ENCODE measurements around the gene GPR31. TPM values are rescaled to one million over a fixed set of nuclear protein-coding genes. Genes with fewer than 3 reads are reported as not detected.

GPR31 gene
- total and polyA plus RNA-seq, 2 of the 4 experiments (the other 2 are of a cell fraction): not detected

DNA sequence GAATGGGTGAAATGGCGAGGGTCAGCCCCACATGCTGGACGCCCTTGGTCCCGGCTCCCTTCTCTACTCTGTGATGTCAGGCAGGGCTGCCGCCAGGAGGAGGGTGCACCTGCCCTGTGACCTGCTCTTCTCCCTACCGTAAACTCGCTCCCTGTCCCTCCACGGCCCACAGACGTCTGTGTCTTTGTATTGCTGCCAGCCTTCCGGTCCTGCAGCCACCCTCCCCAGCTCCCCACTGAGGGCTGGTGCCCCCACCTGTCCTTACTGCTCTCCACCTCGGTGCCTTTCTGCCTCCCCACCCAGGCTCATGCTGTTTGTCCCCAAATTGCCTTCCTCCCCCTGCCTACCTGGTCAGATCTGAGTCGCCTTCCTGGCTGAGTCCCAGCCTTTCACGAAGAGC is 38.9 kb downstream of the GPR31 start:
- Histone ChIP-seq H3K9ac (ENCODE audit: low read depth, low read length) (no peak overlapping the region), H3K14ac (replicated peaks; ENCODE audit: low read depth, low read length) (no peak overlapping the region), H2BK20ac (ENCODE audit: low read depth, low read length) (no peak overlapping the region), H3K79me1 (ENCODE audit: low read depth in 1 of 2, low read length in 2 of 2) (no peaks in the 10 kb centered on the region), H3K4me3 (ENCODE audit: insufficient read depth, low read depth, low read length) (no peak overlapping the region), H3K18ac (ENCODE audit: low read depth, low read length) (no peak overlapping the region), H4K5ac (ENCODE audit: low read depth, low read length) (no peak overlapping the region), H4K91ac (ENCODE audit: insufficient read depth, low read depth, low read length) (no peak overlapping the region), H3K4me2 (ENCODE audit: low read depth, low read length) (no peak overlapping the region), H3K4me1 (ENCODE audit: control insufficient read depth, insufficient read depth, low read length) (no peaks in the 10 kb centered on the region), H3K23ac (ENCODE audit: low read depth, low read length) (no peak overlapping the region), H4K20me1 (ENCODE audit: insufficient read depth, low read length) (no peaks in the 10 kb centered on the region), H2AK5ac (ENCODE audit: low read depth, low read length) (no peak overlapping the region), H3K9me1 (ENCODE audit: insufficient read depth, low read length) (no peaks in the 10 kb centered on the region), H3K36me3 (ENCODE audit: control insufficient read depth, insufficient read depth, low read length) (no peaks in the 10 kb centered on the region), H3K4ac (ENCODE audit: low read depth, low read length) (no peak overlapping the region), H3K9me3 (ENCODE audit: control insufficient read depth, insufficient read depth, low read length) (peaks cover 28% of the 10 kb centered on the region), H4K8ac (ENCODE audit: low read depth in 2 of 2, low read length in 2 of 2) (no peak overlapping the region), H2AK9ac (replicated peaks; ENCODE audit: low read depth, low read length, poor library complexity) (no peak overlapping the region), H2BK15ac (ENCODE audit: low read depth, low read length) (no peak overlapping the region), H3K27me3 (ENCODE audit: control insufficient read depth, insufficient read depth, low read length) (no peaks in the 10 kb centered on the region), H3K27ac (ENCODE audit: insufficient read depth, low read length) (no peak overlapping the region), H2AFZ (replicated peaks; ENCODE audit: low read length, poor library complexity) (no peak overlapping the region), H2BK120ac (ENCODE audit: low read depth, low read length) (no peak overlapping the region), H2BK5ac (ENCODE audit: low read depth, low read length, poor library complexity, severe bottlenecking) (no peak overlapping the region), H3K56ac (ENCODE audit: extremely low read depth, insufficient read depth, low read length) (no peak overlapping the region)
- intact Hi-C loops (cut with micrococcal nuclease): no loop called here
- BruUV-seq (replicated peaks): no TSS peak
- no peak for DNase-seq
- no peak for ATAC-seq (ENCODE audit: low read depth)
- CTCF ChIA-PET: no interaction called here
- WGBS, 2 experiments (ENCODE audit: extremely low coverage in 2 of 2, insufficient read length in 1 of 2): 72% methylated on average over 2 of the region's 12 CpGs; no CpG with 5 or more reads in 1 of the 2 experiments
- POLR2A ChIA-PET (ENCODE audit: unreplicated experiment): no interaction called here
- dilution Hi-C loops (cut with HindIII; ENCODE audit: low sequenced_read_pairs, unreplicated experiment): no loop called here
- TF ChIP-seq MXI1 (IDR thresholded peaks at IDR 0.05; ENCODE audit: borderline replicate concordance, low read depth, low read length) (no peak), BHLHE40 (IDR thresholded peaks at IDR 0.05; ENCODE audit: low read depth, low read length) (no peak), MAZ (IDR thresholded peaks at IDR 0.05; ENCODE audit: borderline replicate concordance, low read depth, low read length) (no peak), MAFK (IDR thresholded peaks at IDR 0.05; ENCODE audit: low read depth, low read length) (no peak), USF2 (IDR thresholded peaks at IDR 0.05; ENCODE audit: low read depth, low read length) (no peak), RFX5 (IDR thresholded peaks at IDR 0.05; ENCODE audit: low read depth, low read length) (no peak)
- TF ChIP-seq, protein P1, sequence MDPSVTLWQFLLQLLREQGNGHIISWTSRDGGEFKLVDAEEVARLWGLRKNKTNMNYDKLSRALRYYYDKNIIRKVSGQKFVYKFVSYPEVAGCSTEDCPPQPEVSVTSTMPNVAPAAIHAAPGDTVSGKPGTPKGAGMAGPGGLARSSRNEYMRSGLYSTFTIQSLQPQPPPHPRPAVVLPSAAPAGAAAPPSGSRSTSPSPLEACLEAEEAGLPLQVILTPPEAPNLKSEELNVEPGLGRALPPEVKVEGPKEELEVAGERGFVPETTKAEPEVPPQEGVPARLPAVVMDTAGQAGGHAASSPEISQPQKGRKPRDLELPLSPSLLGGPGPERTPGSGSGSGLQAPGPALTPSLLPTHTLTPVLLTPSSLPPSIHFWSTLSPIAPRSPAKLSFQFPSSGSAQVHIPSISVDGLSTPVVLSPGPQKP (IDR thresholded peaks at IDR 0.05; ENCODE audit: borderline replicate concordance, low read depth, low read length): no peak
- in situ Hi-C loops (cut with MboI; ENCODE audit: low sequenced_read_pairs): no loop called here
